GM12891 (cell line): ENCODE results near the gene HGF.

Experiments
- DNase-seq: peaks from one replicate; pipeline ENCODE4 v3.0.0; 2011; ENCODE audit warnings: low spot score; ENCODE audit not compliant: insufficient read length
- FAIRE-seq: peaks from 2 replicates; lab custom pipeline; 2011; peaks lifted over from hg19 to GRCh38; lab: Jason Lieb, UNC
- PAX5 ChIP-seq: IDR thresholded peaks from 2 replicates; pipeline ENCODE4 v1.6.1; 2011; ENCODE audit warnings: low read length, moderate library complexity, mild to moderate bottlenecking; ENCODE audit not compliant: insufficient read depth, severe bottlenecking
- POLR2A ChIP-seq: IDR thresholded peaks from 2 replicates; pipeline ENCODE4 v1.6.1; 2011; ENCODE audit warnings: low read depth, low read length, control low read depth
- POLR2AphosphoS5 ChIP-seq: IDR thresholded peaks from 2 replicates; pipeline ENCODE4 v1.6.1; 2011; ENCODE audit warnings: low read depth, low read length, control low read depth
- POU2F2 ChIP-seq: IDR thresholded peaks from 2 replicates; pipeline ENCODE4 v1.6.1; 2011; ENCODE audit warnings: low read depth, mild to moderate bottlenecking, control low read depth, low read length, moderate library complexity
- SPI1 ChIP-seq: IDR thresholded peaks from 2 replicates; pipeline ENCODE4 v1.6.1; 2011; ENCODE audit warnings: low read depth, low read length, control low read depth
- TAF1 ChIP-seq: IDR thresholded peaks from 2 replicates; pipeline ENCODE4 v1.6.1; 2011; ENCODE audit warnings: low read depth, low read length, control low read depth

The HGF gene

DNA sequence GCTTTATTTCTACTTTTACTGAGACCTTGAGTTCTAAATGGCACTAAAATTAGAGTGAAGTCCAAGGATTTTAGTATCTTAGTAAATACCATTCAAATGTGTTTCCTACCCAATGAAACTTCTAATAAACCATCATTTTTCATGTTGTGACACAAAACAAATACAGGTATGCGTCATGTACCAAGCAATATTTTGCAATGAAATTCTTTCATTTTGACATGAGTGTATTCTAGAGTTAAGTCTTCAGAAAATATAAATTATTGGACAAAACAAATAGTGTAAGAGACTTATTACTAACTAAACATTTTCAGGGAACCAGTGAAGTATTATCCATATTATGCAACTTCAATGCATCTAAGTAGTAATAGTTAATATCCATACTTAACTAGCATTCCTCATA is 16.5 kb downstream of the HGF start:
- TF ChIP-seq POU2F2 (no peak), SPI1 (no peak), PAX5 (no peak), POLR2A (no peak), POLR2AphosphoS5 (no peak), TAF1 (no peak)
- no peak for FAIRE-seq
- DNase-seq: no peak

GRCh38 chr7:81752318-81752714 is 17.5 kb downstream of the HGF start:
- no peak for DNase-seq
- no peak for FAIRE-seq
- TF ChIP-seq POLR2A: no peak
- TF ChIP-seq POU2F2: no peak
- TF ChIP-seq PAX5: no peak
- no peak for TF ChIP-seq POLR2AphosphoS5
- no peak for TF ChIP-seq TAF1
- no peak for TF ChIP-seq SPI1

GRCh38 chr7:81751619-81752317 is 18.1 kb downstream of the HGF start:
- FAIRE-seq: no peak

DNA sequence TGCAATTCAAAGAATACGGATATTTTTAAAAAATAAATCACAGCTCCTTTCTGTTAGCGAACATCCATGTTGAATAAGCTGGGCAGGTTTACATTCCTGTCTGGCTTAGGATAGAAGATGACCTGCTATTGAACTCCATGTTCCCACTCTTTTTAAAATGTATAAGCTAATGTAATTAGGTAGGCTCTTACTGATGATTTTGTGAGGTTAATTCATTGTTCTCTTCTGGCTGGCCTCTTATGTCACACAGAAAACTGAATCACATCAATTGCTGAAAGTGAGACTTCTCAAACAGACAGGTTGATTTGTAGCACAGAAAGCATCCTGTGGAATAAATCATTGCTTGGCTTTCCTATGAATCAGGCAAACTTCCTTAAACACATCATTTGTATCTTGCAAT is 24.2 kb downstream of the HGF start:
- FAIRE-seq (no peak), DNase-seq (no peak)
- TF ChIP-seq SPI1: no peak
- no peak for TF ChIP-seq POLR2A
- TF ChIP-seq POU2F2: no peak
- TF ChIP-seq POLR2AphosphoS5: no peak
- TF ChIP-seq PAX5: no peak
- TF ChIP-seq TAF1: no peak

More at GRCh38 chr7:81751619-81752317, 18.1 kb downstream of the HGF start:
- TF ChIP-seq TAF1: no peak
- no peak for TF ChIP-seq POLR2AphosphoS5
- no peak for TF ChIP-seq POLR2A
- no peak for TF ChIP-seq SPI1
- no peak for TF ChIP-seq POU2F2
- TF ChIP-seq PAX5: no peak
- no peak for DNase-seq

- FAIRE-seq (no peak), DNase-seq (no peak)
- TF ChIP-seq PAX5 (no peak), POLR2AphosphoS5 (no peak), POU2F2 (no peak), POLR2A (no peak), SPI1 (no peak), TAF1 (no peak)
Measured at GRCh38 chr7:81744389-81744788, 25.5 kb downstream of the HGF start.

GRCh38 chr7:81743665-81744064 is 26.2 kb downstream of the HGF start:
- DNase-seq (no peak), FAIRE-seq (no peak)
- TF ChIP-seq POU2F2 (no peak), TAF1 (no peak), SPI1 (no peak), POLR2A (no peak), PAX5 (no peak), POLR2AphosphoS5 (no peak)

DNA sequence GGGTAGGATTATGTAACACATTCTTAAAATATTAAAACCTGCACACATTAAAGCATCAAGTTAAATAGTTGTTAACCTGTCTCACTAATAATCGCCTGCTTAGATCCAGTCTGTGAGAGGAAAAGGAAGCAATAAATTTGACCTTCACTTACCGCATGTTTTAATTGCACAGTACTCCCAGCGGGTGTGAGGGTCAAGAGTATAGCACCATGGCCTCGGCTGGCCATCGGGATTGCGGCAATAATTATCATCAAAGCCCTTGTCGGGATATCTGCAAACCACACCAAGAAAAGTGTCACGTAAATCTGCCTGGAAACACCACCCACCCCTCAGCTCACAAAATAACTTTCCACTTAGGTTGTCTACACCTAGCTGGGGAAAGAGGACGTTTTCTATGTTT is 26.6 kb downstream of the HGF start:
- TF ChIP-seq POLR2AphosphoS5: no peak
- TF ChIP-seq POU2F2: no peak
- no peak for TF ChIP-seq TAF1
- no peak for TF ChIP-seq SPI1
- no peak for TF ChIP-seq PAX5
- no peak for TF ChIP-seq POLR2A
- DNase-seq: no peak
- no peak for FAIRE-seq

DNA sequence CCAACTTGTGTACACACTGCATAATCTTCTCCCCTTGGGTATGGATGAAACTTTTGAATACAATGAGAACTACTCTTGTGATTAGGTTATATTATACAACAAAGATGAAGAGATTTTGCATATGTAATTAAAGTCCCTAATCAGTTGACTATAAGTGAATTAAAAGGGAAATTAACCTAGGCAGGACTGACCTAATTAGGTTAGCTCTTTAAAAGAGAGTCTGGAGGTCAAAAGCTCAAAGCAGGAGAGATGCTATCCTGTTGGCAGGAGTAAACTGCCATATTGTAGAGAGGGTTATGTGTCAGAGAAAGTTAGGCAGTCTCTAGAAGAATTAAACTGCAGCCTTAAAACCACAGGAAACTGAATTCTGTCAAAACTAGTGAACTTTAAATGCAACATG is 29.4 kb downstream of the HGF start:
- DNase-seq: no peak
- TF ChIP-seq POU2F2 (no peak), POLR2AphosphoS5 (no peak), SPI1 (no peak), PAX5 (no peak), TAF1 (no peak), POLR2A (no peak)
- no peak for FAIRE-seq

DNA sequence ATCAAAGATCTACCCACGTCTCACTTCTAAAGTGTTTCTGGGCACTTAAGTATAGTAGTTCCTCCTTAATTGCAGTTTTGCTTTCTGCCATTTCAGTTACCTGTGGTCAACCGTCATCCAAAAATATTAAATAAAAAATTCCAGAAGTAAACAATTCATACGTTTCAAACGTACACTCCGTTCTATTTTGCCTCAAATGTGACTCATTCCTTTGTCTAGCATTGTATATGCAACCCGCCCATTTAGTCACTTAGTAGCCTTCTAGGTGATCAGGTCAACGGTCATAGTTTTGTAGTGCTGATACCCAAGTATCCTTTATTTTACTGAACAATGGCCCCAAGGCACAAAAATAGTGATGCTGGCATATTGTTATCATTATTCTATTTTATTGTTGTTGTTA is 33.8 kb downstream of the HGF start:
- FAIRE-seq (no peak), DNase-seq (no peak)
- TF ChIP-seq POLR2AphosphoS5 (no peak), TAF1 (no peak), SPI1 (no peak), POU2F2 (no peak), PAX5 (no peak)

DNA sequence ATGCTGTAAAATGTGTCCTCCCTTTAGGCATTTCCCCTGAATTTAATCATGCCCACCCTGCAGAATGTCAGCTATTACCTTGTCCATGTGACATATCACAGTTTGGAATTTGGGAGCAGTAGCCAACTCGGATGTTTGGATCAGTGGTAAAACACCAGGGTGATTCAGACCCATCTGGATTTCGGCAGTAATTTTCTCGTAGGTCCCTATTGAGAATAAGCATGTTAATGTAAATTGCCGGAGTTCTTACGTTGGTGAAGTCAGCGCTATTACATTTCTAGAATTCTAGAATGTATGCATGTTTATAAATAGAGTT is 44.1 kb downstream of the HGF start:
- DNase-seq (no peak), FAIRE-seq (no peak)

More for the DNA sequence above, 44.1 kb downstream of the HGF start:
- no peak for TF ChIP-seq TAF1
- TF ChIP-seq POLR2AphosphoS5: no peak
- TF ChIP-seq POLR2A: no peak
- no peak for TF ChIP-seq PAX5
- TF ChIP-seq POU2F2: no peak
- TF ChIP-seq SPI1: no peak
